ENCODE measurements around the gene TEDDM1. TPM values are rescaled to one million over a fixed set of nuclear protein-coding genes. Genes with fewer than 3 reads are reported as not detected.

TEDDM1 gene
- total and polyA plus RNA-seq, 2 donors (not counting 3 experiments of a cell fraction or from before 2014, with no cell fraction given) = not detected

DNA sequence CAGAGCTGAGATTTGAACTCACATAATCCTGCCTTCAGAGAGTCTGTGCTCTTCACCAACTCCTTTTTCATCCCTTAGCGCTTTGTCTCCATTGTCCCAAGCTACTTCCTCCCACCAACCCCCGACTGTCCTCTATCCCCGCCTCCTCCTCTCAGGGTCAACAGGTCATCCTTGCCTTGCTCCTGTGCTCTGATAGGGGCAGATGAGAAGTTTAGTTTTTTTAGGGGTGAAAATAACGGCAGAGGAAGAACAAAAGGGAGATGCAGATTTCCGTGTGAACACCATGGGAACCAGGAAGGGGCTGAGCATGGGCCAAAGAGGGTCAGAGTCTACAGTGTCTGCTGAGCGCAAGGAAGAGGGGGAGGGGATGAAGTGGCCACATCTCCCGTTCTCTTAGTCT, 40.8 kb downstream of the TEDDM1 start:
- Histone ChIP-seq H3K9me3 (replicated peaks; ENCODE audit: control insufficient read depth, insufficient read depth, low read length) (no peaks in the 10 kb centered on the region), H3K9ac (replicated peaks; ENCODE audit: extremely low read depth, insufficient read depth, low read length) (no peak overlapping the region), H3K79me2 (ENCODE audit: control insufficient read depth, insufficient read depth, low read length) (no peaks in the 10 kb centered on the region), H3K4me2 (ENCODE audit: insufficient read depth, low read length) (no peak overlapping the region), H3K36me3 (ENCODE audit: control insufficient read depth in 2 of 2, extremely low read depth in 1 of 2, insufficient read depth in 2 of 2, low read length in 2 of 2) (no peaks in the 10 kb centered on the region), H2AFZ (ENCODE audit: low read depth, low read length) (no peak overlapping the region), H3K9me1 (replicated peaks; ENCODE audit: control insufficient read depth, extremely low read depth, insufficient read depth, low read length) (no peaks in the 10 kb centered on the region), H3K27me3 (ENCODE audit: control insufficient read depth in 2 of 2, insufficient read depth in 2 of 2, low read length in 2 of 2) (no peaks in the 10 kb centered on the region), H3K4me1 (ENCODE audit: control insufficient read depth, extremely low read depth, insufficient read depth, low read length) (no peaks in the 10 kb centered on the region), H3K27ac (ENCODE audit: insufficient read depth, low read depth, low read length) (no peak overlapping the region), H4K20me1 (replicated peaks; ENCODE audit: control insufficient read depth, extremely low read depth, insufficient read depth, low read length) (no peaks in the 10 kb centered on the region), H3K4me3 (replicated peaks in 1 of 3; ENCODE audit: insufficient read depth in 1 of 3, low read depth in 1 of 3, low read length in 3 of 3) (no peak overlapping the region)
- BruUV-seq (replicated peaks) = no TSS peak
- FAIRE-seq (no peak), DNase-seq (ENCODE audit: low read depth, low spot score) (no peak)
- CTCF ChIA-PET = no interaction called here
- dilution Hi-C loops (cut with MboI; ENCODE audit: extremely low pct_ligation_motif_present, low sequenced_read_pairs) (no loop called here), intact Hi-C loops (cut with micrococcal nuclease) (no loop called here)
- POLR2A ChIA-PET = no interaction called here
- no peak for TF ChIP-seq MYC (IDR thresholded peaks at IDR 0.05; ENCODE audit: low read depth, low read length)
- TF ChIP-seq FOS (IDR thresholded peaks at IDR 0.05; ENCODE audit: borderline replicate concordance, insufficient read depth, low read length) = no peak
- no peak for TF ChIP-seq POLR2AphosphoS5 (IDR thresholded peaks at IDR 0.05; ENCODE audit: insufficient read depth, low read depth, low read length)
- TF ChIP-seq POLR2A (IDR thresholded peaks at IDR 0.05; ENCODE audit: low read depth, low read length) = no peak
- TF ChIP-seq MAX (IDR thresholded peaks at IDR 0.05; ENCODE audit: insufficient read depth, insufficient read length) = no peak
- TF ChIP-seq, protein P1, sequence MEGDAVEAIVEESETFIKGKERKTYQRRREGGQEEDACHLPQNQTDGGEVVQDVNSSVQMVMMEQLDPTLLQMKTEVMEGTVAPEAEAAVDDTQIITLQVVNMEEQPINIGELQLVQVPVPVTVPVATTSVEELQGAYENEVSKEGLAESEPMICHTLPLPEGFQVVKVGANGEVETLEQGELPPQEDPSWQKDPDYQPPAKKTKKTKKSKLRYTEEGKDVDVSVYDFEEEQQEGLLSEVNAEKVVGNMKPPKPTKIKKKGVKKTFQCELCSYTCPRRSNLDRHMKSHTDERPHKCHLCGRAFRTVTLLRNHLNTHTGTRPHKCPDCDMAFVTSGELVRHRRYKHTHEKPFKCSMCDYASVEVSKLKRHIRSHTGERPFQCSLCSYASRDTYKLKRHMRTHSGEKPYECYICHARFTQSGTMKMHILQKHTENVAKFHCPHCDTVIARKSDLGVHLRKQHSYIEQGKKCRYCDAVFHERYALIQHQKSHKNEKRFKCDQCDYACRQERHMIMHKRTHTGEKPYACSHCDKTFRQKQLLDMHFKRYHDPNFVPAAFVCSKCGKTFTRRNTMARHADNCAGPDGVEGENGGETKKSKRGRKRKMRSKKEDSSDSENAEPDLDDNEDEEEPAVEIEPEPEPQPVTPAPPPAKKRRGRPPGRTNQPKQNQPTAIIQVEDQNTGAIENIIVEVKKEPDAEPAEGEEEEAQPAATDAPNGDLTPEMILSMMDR (IDR thresholded peaks at IDR 0.05; ENCODE audit: extremely low read depth in 1 of 2, insufficient read depth in 1 of 2, low read depth in 1 of 2, low read length in 2 of 2) = no peak
- TF ChIP-seq JUN (IDR thresholded peaks at IDR 0.05; ENCODE audit: borderline replicate concordance, insufficient read depth, insufficient read length, low read depth) = no peak
- no peak for TF ChIP-seq EZH2 (IDR thresholded peaks at IDR 0.05; ENCODE audit: borderline replicate concordance, low read depth, low read length, severe bottlenecking)
- TF ChIP-seq GATA2 (IDR thresholded peaks at IDR 0.05; ENCODE audit: insufficient read depth, insufficient read length, low read depth, low read length) = no peak

All from endothelial cell of umbilical vein (primary cell).